KMS-11 (cell line): Measurements from ENCODE around the gene CBLN4.

Experiments used
- H2AFZ ChIP-seq: fragments of 200-600 bp; sonication (generic); 2 replicates; pipeline ENCODE4 v1.6.1; 2016; ENCODE audit warnings: antibody characterized with exemption, mixed run types, low read depth
- H3K27ac ChIP-seq: fragments of 200-600 bp; sonication (generic); 2 replicates; pipeline ENCODE4 v1.6.1; 2016; ENCODE audit warnings: mild to moderate bottlenecking, mixed run types
- H3K27me3 ChIP-seq: fragments of 200-600 bp; sonication (generic); 2 replicates; pipeline ENCODE4 v1.6.1; 2017; ENCODE audit warnings: mild to moderate bottlenecking, low read depth, mixed run types, moderate library complexity; ENCODE audit not compliant: insufficient read depth
- H3K36me3 ChIP-seq: fragments of 200-600 bp; sonication (generic); 2 replicates; pipeline ENCODE4 v1.6.1; 2017; ENCODE audit warnings: mild to moderate bottlenecking, mixed run types; ENCODE audit not compliant: insufficient read depth
- H3K4me1 ChIP-seq: fragments of 200-600 bp; sonication (generic); 2 replicates; pipeline ENCODE4 v1.6.1; 2016; ENCODE audit warnings: mild to moderate bottlenecking, low read depth, mixed run types; ENCODE audit not compliant: poor library complexity, severe bottlenecking
- H3K4me2 ChIP-seq: fragments of 200-600 bp; sonication (generic); 2 replicates; pipeline ENCODE4 v1.7.0; 2016; ENCODE audit warnings: mild to moderate bottlenecking, mixed run types
- H3K4me3 ChIP-seq: fragments of 200-600 bp; sonication (generic); IDR thresholded peaks from 2 replicates; pipeline ENCODE4 v1.6.1; 2017; ENCODE audit warnings: low read depth, low read length, mixed read lengths; ENCODE audit not compliant: insufficient read depth
- H3K79me2 ChIP-seq: fragments of 200-600 bp; sonication (generic); 2 replicates; pipeline ENCODE4 v1.6.1; 2016; ENCODE audit warnings: low read depth, mixed run types; ENCODE audit not compliant: insufficient read depth
- H3K9ac ChIP-seq: fragments of 200-600 bp; sonication (generic); 2 replicates; pipeline ENCODE4 v1.6.1; 2016; ENCODE audit warnings: mild to moderate bottlenecking, mixed run types
- H4K20me1 ChIP-seq: fragments of 200-600 bp; sonication (generic); 2 replicates; pipeline ENCODE4 v1.6.1; 2016; ENCODE audit warnings: mild to moderate bottlenecking, mixed run types; ENCODE audit not compliant: insufficient read depth
- CTCF ChIP-seq: fragments of 200-600 bp; sonication (generic); conservative IDR thresholded peaks from 2 replicates; pipeline ENCODE4 v1.6.1; 2017; ENCODE audit warnings: low read depth, mild to moderate bottlenecking, antibody characterized with exemption, low read length, moderate library complexity, mixed read lengths

Gene CBLN4

GRCh38 chr20:55961376-55962330, 43.7 kb downstream of the CBLN4 start:
- H3K4me3 ChIP-seq, result no peak overlapping the region
- H3K79me2 ChIP-seq, result no peaks in the 10 kb centered on the region
- H2AFZ ChIP-seq, result no peak overlapping the region
- H3K27me3 ChIP-seq, result no peaks in the 10 kb centered on the region
- H3K4me2 ChIP-seq, result no peak overlapping the region
- no peaks in the 10 kb centered on the region for H3K4me1 ChIP-seq
- H3K27ac ChIP-seq, result no peak overlapping the region
- H3K9ac ChIP-seq, result no peak overlapping the region
- no peaks in the 10 kb centered on the region for H3K36me3 ChIP-seq
- TF ChIP-seq CTCF, result no peak
- H4K20me1 ChIP-seq, result no peaks in the 10 kb centered on the region

GRCh38 chr20:55953201-55953600, 52.1 kb downstream of the CBLN4 start:
- Histone ChIP-seq H3K4me3 (no peak overlapping the region), H2AFZ (no peak overlapping the region), H3K27ac (no peak overlapping the region), H3K4me2 (no peak overlapping the region), H3K36me3 (no peaks in the 10 kb centered on the region), H3K79me2 (no peaks in the 10 kb centered on the region), H4K20me1 (no peaks in the 10 kb centered on the region), H3K27me3 (no peaks in the 10 kb centered on the region), H3K4me1 (peaks cover 14% of the 10 kb centered on the region), H3K9ac (no peak overlapping the region)
- no peak for TF ChIP-seq CTCF

DNA sequence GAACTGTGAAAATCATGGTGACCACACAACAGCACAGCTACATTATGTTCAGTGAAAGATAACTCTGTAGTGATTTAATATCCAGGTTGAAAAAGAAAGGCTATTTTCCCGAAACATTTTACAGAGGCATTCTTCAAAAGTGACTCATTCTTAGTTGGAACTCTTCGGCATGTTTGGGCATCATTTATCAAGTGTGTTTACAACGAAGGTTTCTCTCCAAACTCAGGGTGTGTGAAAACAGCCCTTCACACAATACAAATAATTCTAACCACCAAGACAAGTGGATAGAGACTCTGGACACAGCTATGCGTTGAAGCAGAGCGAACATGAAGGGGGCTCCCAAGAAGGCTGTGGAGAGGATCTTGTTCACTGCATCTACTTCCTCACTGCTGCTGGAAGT, 57.6 kb downstream of the CBLN4 start:
- Histone ChIP-seq H3K4me3 (no peak overlapping the region), H3K79me2 (no peaks in the 10 kb centered on the region), H3K27me3 (no peaks in the 10 kb centered on the region), H4K20me1 (no peaks in the 10 kb centered on the region), H3K9ac (no peak overlapping the region), H3K4me1 (peaks cover 14% of the 10 kb centered on the region), H3K27ac (no peak overlapping the region), H2AFZ (no peak overlapping the region), H3K36me3 (no peaks in the 10 kb centered on the region), H3K4me2 (no peak overlapping the region)
- TF ChIP-seq CTCF, result no peak
